K562 (cell line): ENCODE measurements around the gene DDR2. TPM values are rescaled to one million over a fixed set of nuclear protein-coding genes. Genes with fewer than 3 reads are reported as not detected.

Experiments
- ATAC-seq: fragments of 200-7000 bp; cut with Tn5 transposase; 3 replicates; pipeline ENCODE4 v1.9.1; 2020; ENCODE audit warnings: moderate library complexity
- BruUV-seq: library from RNA; stranded (reverse); fragments of 400-500 nt; replicated peaks from 2 replicates; lab custom pipeline; 2021; lab: Mats Ljungman, UMichigan
- CTCF ChIA-PET: fragments of 300-600 bp; formaldehyde crosslinking; extraction: SDS; loops from one replicate; lab custom pipeline; 2021; ENCODE audit warnings: low intra/inter-chr PET ratio; lab: Yijun Ruan, JAX
- POLR2A ChIA-PET: fragments of 300-600, 350-650 bp; sonication (Branson Sonifier 250); formaldehyde crosslinking; extraction: SDS; loops from one replicate; lab custom pipeline; 2021; ENCODE audit warnings: antibody characterized with exemption, inconsistent platforms; lab: Yijun Ruan, JAX
- DNase-seq, 4 experiments: peaks; one replicate each; pipeline versions ENCODE4 v3.0.0 to v3.0.0-alpha.2; 2011 to 2018; ENCODE audit warnings: low spot score in 3 of 4, mixed read lengths in 3 of 4; ENCODE audit errors: extremely low read depth in 1 of 4
- FAIRE-seq: peaks from 2 replicates; lab custom pipeline; 2011; peaks lifted over from hg19 to GRCh38; lab: Jason Lieb, UNC
- H2AFZ ChIP-seq: 2 replicates; pipeline ENCODE4 v1.6.0; 2011; ENCODE audit warnings: low read depth, low read length, control low read depth, inconsistent platforms
- H3K27ac ChIP-seq: fragments of 200-600 bp; 3 replicates; pipeline ENCODE4 v1.8.0; 2011; ENCODE audit warnings: low read depth, mild to moderate bottlenecking, control low read depth, inconsistent platforms, low read length, moderate library complexity, mixed read lengths; ENCODE audit errors: extremely low read depth
- H3K27me3 ChIP-seq, 2 experiments: fragments of 300-600 bp in 1 of 2; 2 replicates in 1 of 2; 3 replicates in 1 of 2; pipeline versions ENCODE4 v1.6.0 to v1.8.0; 2011; ENCODE audit warnings: inconsistent platforms in 2 of 2, low read length in 2 of 2, mild to moderate bottlenecking in 1 of 2, mixed read lengths in 1 of 2, moderate library complexity in 1 of 2; ENCODE audit not compliant: control insufficient read depth in 2 of 2, insufficient read depth in 2 of 2
- H3K36me3 ChIP-seq: fragments of 300-600 bp; 3 replicates; pipeline ENCODE4 v1.8.0; 2011; ENCODE audit warnings: mild to moderate bottlenecking, low read length, inconsistent platforms; ENCODE audit not compliant: control insufficient read depth, insufficient read depth
- H3K4me1 ChIP-seq, 2 experiments: fragments of 200-600 bp in 1 of 2; replicated peaks in 1 of 2; 2 replicates in 1 of 2; 3 replicates in 1 of 2; pipeline versions ENCODE4 v1.5.1 to v1.8.0; 2011; ENCODE audit warnings: inconsistent platforms in 2 of 2, low read length in 2 of 2, mild to moderate bottlenecking in 1 of 2, mixed read lengths in 1 of 2, moderate library complexity in 1 of 2; ENCODE audit not compliant: control insufficient read depth in 2 of 2, insufficient read depth in 2 of 2
- H3K4me2 ChIP-seq: 2 replicates; pipeline ENCODE4 v1.6.1; 2011; ENCODE audit warnings: low read length, control low read depth, inconsistent platforms, mixed read lengths; ENCODE audit not compliant: insufficient read depth
- H3K4me3 ChIP-seq: fragments of 200-600 bp; sonication (generic), shearing (Covaris generic); 2 replicates; pipeline ENCODE4 v1.5.1; 2016; ENCODE audit warnings: control low read depth, inconsistent platforms
- H3K79me2 ChIP-seq: fragments of 200-600 bp; 3 replicates; pipeline ENCODE4 v1.8.0; 2011; ENCODE audit warnings: low read length, inconsistent platforms; ENCODE audit not compliant: control insufficient read depth, insufficient read depth
- H3K9ac ChIP-seq, 2 experiments: 2 replicates each; pipeline versions ENCODE4 v1.6.0 to v1.6.1; 2011; ENCODE audit warnings: low read depth in 2 of 2, low read length in 2 of 2, control low read depth in 1 of 2, inconsistent platforms in 1 of 2, mild to moderate bottlenecking in 1 of 2, mixed read lengths in 1 of 2; ENCODE audit not compliant: insufficient read depth in 1 of 2
- H3K9me1 ChIP-seq: one replicate; pipeline ENCODE4 v1.6.0; 2011; ENCODE audit warnings: inconsistent platforms, mild to moderate bottlenecking, low read length, moderate library complexity; ENCODE audit not compliant: control insufficient read depth, insufficient read depth
- H3K9me3 ChIP-seq: replicated peaks from 2 replicates; pipeline ENCODE4 v1.5.1; 2011; ENCODE audit warnings: low read depth, low read length, inconsistent platforms; ENCODE audit not compliant: control insufficient read depth, insufficient read depth
- H4K20me1 ChIP-seq: replicated peaks from 2 replicates; pipeline ENCODE4 v1.6.1; 2011; ENCODE audit warnings: low read length, inconsistent platforms, mixed read lengths; ENCODE audit not compliant: control insufficient read depth, insufficient read depth
- SMAD2 ChIP-seq: fragments of 150-350 bp; IDR thresholded peaks from 2 replicates; pipeline ENCODE4 v1.6.1; 2014; ENCODE audit warnings: low read depth, mild to moderate bottlenecking, low read length
- SREBF2 ChIP-seq: sonication (generic); formaldehyde crosslinking; IDR thresholded peaks from 2 replicates; pipeline ENCODE4 v1.4.0; 2020; ENCODE audit warnings: mild to moderate bottlenecking, missing genetic modification reagents
- WHSC1 ChIP-seq: IDR thresholded peaks from one replicate; pipeline ENCODE4 v1.6.1; 2012; ENCODE audit warnings: low read length, control low read depth, inconsistent platforms
- WGBS: fragments of 100-300 bp; shearing (Covaris generic); methylation state at CpG from one replicate; pipeline ENCODE4 v1.1.6; 2016; ENCODE audit warnings: low coverage, mixed read lengths; ENCODE audit not compliant: insufficient coverage; ENCODE audit errors: missing lambda C conversion rate; 5-methylcytosine and 5-hydroxymethylcytosine counted together
- in situ Hi-C: fragments of 300-500 bp; cut with MboI; formaldehyde crosslinking; loops from 4 replicates; pipeline ENCODE4 v1.15.0; 2018; ENCODE audit warnings: inconsistent platforms, mixed read lengths
- intact Hi-C: fragments of 100-400 bp; cut with micrococcal nuclease; formaldehyde crosslinking; loops from 2 replicates; pipeline ENCODE4 v1.14.2; 2022
- polyA plus RNA-seq, 8 experiments: library from polyadenylated mRNA; depleted of rRNA in 4 of 8; stranded (reverse) in 5 of 8; unstranded in 3 of 8; fragments of >200 nt; fragmentation: Nextera tagmentation in 2 of 8; fragmentation: Illumina TruSeq in 1 of 8; extraction: Ambion mirVana in 2 of 8; extraction: Trizol in 1 of 8; gene quantifications; 2 replicates each; pipeline versions ENCODE4 v1.2.1 to v1.2.3, GENCODE V29; 2011 to 2014; ENCODE audit warnings: inconsistent platforms in 1 of 8, missing spikeins in 1 of 8
- total RNA-seq, 7 experiments: library from RNA; depleted of rRNA in 6 of 7; stranded (reverse); fragments of >200 nt in 6 of 7; fragmentation: Illumina TruSeq in 2 of 7; extraction: Trizol in 2 of 7; gene quantifications; 2 replicates each; pipeline versions ENCODE4 v1.2.1 to v1.2.3, GENCODE V29; 2011 to 2021; ENCODE audit warnings: low replicate concordance in 1 of 7
- TF ChIP-seq, protein P1 (sequence below): fragments of 250-450 bp; sonication (Bioruptor Pico); IDR thresholded peaks from 2 replicates; pipeline ENCODE4 v1.9.0; 2021; ENCODE audit warnings: mild to moderate bottlenecking
- TF ChIP-seq, protein P2 (sequence below), 2 experiments: IDR thresholded peaks in 1 of 2; conservative IDR thresholded peaks in 1 of 2; 2 replicates each; pipeline ENCODE4 v1.6.1; 2016; ENCODE audit warnings: low read depth in 2 of 2, mild to moderate bottlenecking in 1 of 2, missing compliant biosample characterization in 1 of 2, missing genetic modification characterization in 1 of 2, moderate library complexity in 1 of 2

DDR2 gene
- total and polyA plus RNA-seq, 9 of the 15 experiments (the other 6 are each of a cell fraction or from before 2014, with no cell fraction given): 0.36 to 2.0 (median 1.1) TPM

DNA sequence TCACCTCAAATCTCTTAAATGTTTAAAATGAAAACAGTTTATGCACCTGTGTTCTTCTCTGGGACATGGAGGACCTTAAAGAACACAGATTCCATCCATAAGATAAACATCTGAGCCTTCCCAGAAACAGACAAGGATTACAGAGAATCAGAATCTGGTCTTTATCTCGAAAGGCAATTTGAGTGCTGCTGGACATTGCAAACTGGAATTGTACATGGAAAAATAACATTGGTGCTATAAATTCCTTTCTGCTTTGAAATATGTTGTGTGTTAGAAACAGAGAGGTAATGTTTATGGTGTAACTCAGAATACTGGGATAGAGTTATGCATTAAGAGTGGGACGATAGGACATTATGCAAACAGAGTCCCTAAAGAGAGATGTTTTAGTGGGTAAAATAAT is 6.6 kb upstream of the DDR2 start:
- no peak for FAIRE-seq
- ChIA-PET CTCF (no interaction called here), POLR2A (interaction anchor here (0.6 kb wide), 1 partner anchor 25 kb away, joined by 3 read pairs; no protein-coding TSS in a partner anchor)
- BruUV-seq: no TSS peak
- ATAC-seq: no peak
- TF ChIP-seq, protein P1, sequence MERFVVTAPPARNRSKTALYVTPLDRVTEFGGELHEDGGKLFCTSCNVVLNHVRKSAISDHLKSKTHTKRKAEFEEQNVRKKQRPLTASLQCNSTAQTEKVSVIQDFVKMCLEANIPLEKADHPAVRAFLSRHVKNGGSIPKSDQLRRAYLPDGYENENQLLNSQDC: no peak
- TF ChIP-seq, all 486 proteins: peak for 0
- DNase-seq: no peak
- Histone ChIP-seq H3K9ac (no peak overlapping the region), H3K4me3 (no peak overlapping the region), H3K9me1 (no peaks in the 10 kb centered on the region), H3K27me3 (no peaks in the 10 kb centered on the region), H3K9me3 (no peaks in the 10 kb centered on the region), H3K4me2 (no peak overlapping the region), H4K20me1 (no peaks in the 10 kb centered on the region), H3K4me1 (peaks cover 0 to 13% of the 10 kb centered on the region in 2 experiments; a peak in 2 of 5 replicates), H3K36me3 (no peaks in the 10 kb centered on the region), H3K79me2 (no peaks in the 10 kb centered on the region), H2AFZ (no peak overlapping the region), H3K27ac (no peak overlapping the region)
- intact Hi-C loops (loop anchor here (10.0 kb wide), 1 partner anchor 351 kb away; no protein-coding TSS in a partner anchor), in situ Hi-C loops (loop anchor here (10.0 kb wide), 1 partner anchor 179 kb away; no protein-coding TSS in a partner anchor)
- WGBS: 17% methylated on average over 2 of the region's 2 CpGs

DNA sequence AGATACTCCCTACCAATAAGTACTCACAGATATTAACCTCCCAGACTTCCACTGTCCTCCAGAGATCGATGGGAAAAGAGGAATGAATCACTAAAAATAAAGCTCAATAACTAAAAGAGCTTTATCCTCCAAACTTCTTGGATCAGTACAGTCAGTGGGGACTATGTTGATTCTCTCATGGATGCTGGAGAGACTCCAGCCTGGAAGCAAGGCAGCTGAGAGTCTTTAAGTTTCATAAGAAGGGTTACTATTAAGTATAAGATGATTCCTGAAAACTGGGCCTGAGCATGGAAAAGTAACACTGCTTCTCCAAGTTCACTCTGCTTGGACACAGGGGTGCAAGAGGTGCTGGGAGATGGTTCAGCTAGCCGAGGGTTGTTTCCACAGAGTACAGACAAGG is 6.2 kb upstream of the DDR2 start:
- no peaks in the 10 kb centered on the region for H3K9me1 ChIP-seq
- ATAC-seq (no peak), FAIRE-seq (no peak), DNase-seq (no peak)
- no peaks in the 10 kb centered on the region for H3K27me3 ChIP-seq
- H2AFZ ChIP-seq: no peak overlapping the region
- ChIA-PET CTCF (no interaction called here), POLR2A (interaction anchor here (0.6 kb wide), 1 partner anchor 25 kb away, joined by 3 read pairs; no protein-coding TSS in a partner anchor)
- 24% methylated on average over 2 of the region's 2 CpGs for WGBS
- no peaks in the 10 kb centered on the region for H4K20me1 ChIP-seq
- H3K4me2 ChIP-seq: no peak overlapping the region
- H3K9ac ChIP-seq: no peak overlapping the region
- peaks cover 2 to 18% of the 10 kb centered on the region in 2 experiments; a peak in 4 of 5 replicates for H3K4me1 ChIP-seq
- no peak overlapping the region for H3K27ac ChIP-seq
- intact Hi-C loops (loop anchor here (10.0 kb wide), 1 partner anchor 351 kb away; no protein-coding TSS in a partner anchor), in situ Hi-C loops (loop anchor here (10.0 kb wide), 1 partner anchor 179 kb away; no protein-coding TSS in a partner anchor)
- no peak overlapping the region for H3K4me3 ChIP-seq
- BruUV-seq: no TSS peak
- H3K79me2 ChIP-seq: no peaks in the 10 kb centered on the region
- no peaks in the 10 kb centered on the region for H3K9me3 ChIP-seq
- no peaks in the 10 kb centered on the region for H3K36me3 ChIP-seq
- TF ChIP-seq SREBF2 (CRISPR knock-in tag) (no peak), SMAD2 (no peak), WHSC1 (no peak)
- TF ChIP-seq, protein P2, sequence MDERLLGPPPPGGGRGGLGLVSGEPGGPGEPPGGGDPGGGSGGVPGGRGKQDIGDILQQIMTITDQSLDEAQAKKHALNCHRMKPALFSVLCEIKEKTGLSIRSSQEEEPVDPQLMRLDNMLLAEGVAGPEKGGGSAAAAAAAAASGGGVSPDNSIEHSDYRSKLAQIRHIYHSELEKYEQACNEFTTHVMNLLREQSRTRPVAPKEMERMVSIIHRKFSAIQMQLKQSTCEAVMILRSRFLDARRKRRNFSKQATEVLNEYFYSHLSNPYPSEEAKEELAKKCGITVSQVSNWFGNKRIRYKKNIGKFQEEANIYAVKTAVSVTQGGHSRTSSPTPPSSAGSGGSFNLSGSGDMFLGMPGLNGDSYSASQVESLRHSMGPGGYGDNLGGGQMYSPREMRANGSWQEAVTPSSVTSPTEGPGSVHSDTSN (CRISPR knock-in tag; IDR thresholded peaks at IDR 0.05; ENCODE audit: low read depth): no peak
- TF ChIP-seq, protein P2 (tag; conservative IDR thresholded peaks at IDR 0.05; ENCODE audit: low read depth): no peak
- TF ChIP-seq, all 486 proteins: peak for 0
